ENCODE results near the gene AEBP2.

DNA sequence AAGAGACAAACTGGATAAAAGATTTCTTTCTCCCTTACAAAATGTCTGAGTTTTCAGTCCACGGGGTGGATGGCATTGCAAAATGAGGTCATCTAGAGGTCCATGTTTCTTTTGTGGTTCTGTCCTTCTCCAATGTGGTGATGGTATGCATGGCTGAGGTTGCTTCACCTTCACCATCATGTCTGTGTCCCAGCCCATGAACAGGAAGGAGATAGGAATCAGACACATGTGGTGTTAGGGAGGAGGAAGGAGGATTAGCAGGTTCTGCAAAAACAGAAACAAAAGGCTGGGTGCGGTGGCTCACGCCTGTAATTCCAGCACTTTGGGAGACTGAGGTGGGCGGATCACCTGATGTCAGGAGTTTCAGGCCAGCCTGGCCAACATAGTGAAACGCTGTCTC is 11.0 kb upstream of the AEBP2 start:
- no peak for TF ChIP-seq EZH2 (IDR thresholded peaks at IDR 0.05; ENCODE audit: low read depth)
- TF ChIP-seq, protein P1, sequence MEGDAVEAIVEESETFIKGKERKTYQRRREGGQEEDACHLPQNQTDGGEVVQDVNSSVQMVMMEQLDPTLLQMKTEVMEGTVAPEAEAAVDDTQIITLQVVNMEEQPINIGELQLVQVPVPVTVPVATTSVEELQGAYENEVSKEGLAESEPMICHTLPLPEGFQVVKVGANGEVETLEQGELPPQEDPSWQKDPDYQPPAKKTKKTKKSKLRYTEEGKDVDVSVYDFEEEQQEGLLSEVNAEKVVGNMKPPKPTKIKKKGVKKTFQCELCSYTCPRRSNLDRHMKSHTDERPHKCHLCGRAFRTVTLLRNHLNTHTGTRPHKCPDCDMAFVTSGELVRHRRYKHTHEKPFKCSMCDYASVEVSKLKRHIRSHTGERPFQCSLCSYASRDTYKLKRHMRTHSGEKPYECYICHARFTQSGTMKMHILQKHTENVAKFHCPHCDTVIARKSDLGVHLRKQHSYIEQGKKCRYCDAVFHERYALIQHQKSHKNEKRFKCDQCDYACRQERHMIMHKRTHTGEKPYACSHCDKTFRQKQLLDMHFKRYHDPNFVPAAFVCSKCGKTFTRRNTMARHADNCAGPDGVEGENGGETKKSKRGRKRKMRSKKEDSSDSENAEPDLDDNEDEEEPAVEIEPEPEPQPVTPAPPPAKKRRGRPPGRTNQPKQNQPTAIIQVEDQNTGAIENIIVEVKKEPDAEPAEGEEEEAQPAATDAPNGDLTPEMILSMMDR (conservative IDR thresholded peaks at IDR 0.05), result no peak
